Gastrocnemius medialis (tissue), 4 donors: ENCODE data around the gene ADGRD2. TPM values are rescaled to one million over a fixed set of nuclear protein-coding genes. Genes with fewer than 3 reads are reported as not detected.

Source experiments
- ATAC-seq, 2 donors: fragments of 150-250 bp; one replicate each; pipeline ENCODE4 v1.9.1; 2016
- DNase-seq, 2 donors: peaks; one replicate each; pipeline ENCODE4 v3.0.0-alpha.2; 2019
- H3K27ac ChIP-seq, 4 donors: fragments of 200-600 bp; sonication (generic); 1 replicate in 1 of 4; 2 replicates in 3 of 4; pipeline ENCODE4 v1.5.1; 2016 to 2018; ENCODE audit warnings: mild to moderate bottlenecking in 2 of 4, moderate library complexity in 1 of 4
- H3K27me3 ChIP-seq, 3 donors: fragments of 200-600 bp; sonication (generic) in 2 of 3; 1 replicate in 1 of 3; 2 replicates in 2 of 3; pipeline versions ENCODE4 v1.5.1 to v1.6.0; 2016 to 2019; ENCODE audit warnings: mild to moderate bottlenecking in 1 of 3, moderate library complexity in 1 of 3
- H3K36me3 ChIP-seq, 2 donors: fragments of 200-600 bp; sonication (generic) in 1 of 2; one replicate each; pipeline ENCODE4 v1.5.1; 2017 to 2018
- H3K4me1 ChIP-seq, 2 donors: fragments of 200-600 bp; sonication (generic) in 1 of 2; one replicate each; pipeline ENCODE4 v1.5.1; 2016 to 2017; ENCODE audit warnings: mild to moderate bottlenecking in 2 of 2
- H3K4me3 ChIP-seq, 4 donors: fragments of 200-600 bp; sonication (generic) in 3 of 4; 1 replicate in 1 of 4; 2 replicates in 3 of 4; pipeline ENCODE4 v1.5.1; 2016 to 2019; ENCODE audit warnings: mild to moderate bottlenecking in 2 of 4
- H3K9me3 ChIP-seq, 3 donors: fragments of 200-600 bp; sonication (generic) in 2 of 3; 1 replicate in 1 of 3; 2 replicates in 2 of 3; pipeline ENCODE4 v1.5.1; 2016 to 2019
- CTCF ChIP-seq, 5 experiments: fragments of 450-650 bp in 3 of 5; fragments of 200-600 bp in 2 of 5; sonication (generic) in 2 of 5; IDR thresholded peaks in 4 of 5; conservative IDR thresholded peaks in 1 of 5; 1 replicate in 4 of 5; 2 replicates in 1 of 5; pipeline ENCODE4 v1.5.1; 2016 to 2019; ENCODE audit warnings: antibody characterized with exemption in 5 of 5, mild to moderate bottlenecking in 3 of 5, moderate library complexity in 3 of 5
- POLR2A ChIP-seq, 2 donors: fragments of 450-650 bp; IDR thresholded peaks; one replicate each; pipeline ENCODE4 v1.6.1; 2017; ENCODE audit warnings: antibody characterized with exemption in 2 of 2, mild to moderate bottlenecking in 2 of 2, moderate library complexity in 2 of 2
- in situ Hi-C, 4 donors: fragments of 200-750 bp; cut with MboI; loops; one replicate each; pipeline versions ENCODE4 v1.15.0 to v1.8.0; 2017; ENCODE audit warnings: low sequenced_read_pairs in 4 of 4
- intact Hi-C: fragments of 100-400 bp; cut with DNase I; formaldehyde crosslinking; loops from one replicate; pipeline ENCODE4 v1.15.1; 2023; ENCODE audit warnings: low total_unique reads
- total RNA-seq, 4 donors: library from RNA; depleted of rRNA; stranded (reverse); fragments of >200 nt; gene quantifications; one replicate each; pipeline versions ENCODE4 v1.1.0 to v1.2.3, GENCODE V29; 2016

ADGRD2 gene
- total RNA-seq, 4 donors from 2014 or later: not detected

GRCh38 chr9:124520206-124520596, 70.0 kb downstream of the ADGRD2 start:
- H3K27ac ChIP-seq: no peak overlapping the region
- no peak overlapping the region for H3K4me3 ChIP-seq
- H3K36me3 ChIP-seq: no peaks in the 10 kb centered on the region
- in situ Hi-C loops: no loop called here
- no peak for DNase-seq
- intact Hi-C loops: no loop called here
- no peak for ATAC-seq
- no peaks in the 10 kb centered on the region for H3K27me3 ChIP-seq
- H3K9me3 ChIP-seq: no peaks in the 10 kb centered on the region
- TF ChIP-seq POLR2A (IDR thresholded peaks at IDR 0.05): no peak
- TF ChIP-seq CTCF (IDR thresholded peaks at IDR 0.05 in 4 of 5, conservative IDR thresholded peaks at IDR 0.05 in 1 of 5): no peak
- no peaks in the 10 kb centered on the region for H3K4me1 ChIP-seq

GRCh38 chr9:124521142-124521541, 70.9 kb downstream of the ADGRD2 start:
- no peak for TF ChIP-seq CTCF (IDR thresholded peaks at IDR 0.05 in 4 of 5, conservative IDR thresholded peaks at IDR 0.05 in 1 of 5)
- TF ChIP-seq POLR2A (IDR thresholded peaks at IDR 0.05): no peak
- in situ Hi-C loops: no loop called here
- no peak overlapping the region for H3K27ac ChIP-seq
- no peaks in the 10 kb centered on the region for H3K36me3 ChIP-seq
- ATAC-seq: no peak
- no peak for DNase-seq
- intact Hi-C loops: no loop called here
- no peaks in the 10 kb centered on the region for H3K4me1 ChIP-seq
- no peaks in the 10 kb centered on the region for H3K9me3 ChIP-seq
- no peaks in the 10 kb centered on the region for H3K27me3 ChIP-seq
- no peak overlapping the region for H3K4me3 ChIP-seq

DNA sequence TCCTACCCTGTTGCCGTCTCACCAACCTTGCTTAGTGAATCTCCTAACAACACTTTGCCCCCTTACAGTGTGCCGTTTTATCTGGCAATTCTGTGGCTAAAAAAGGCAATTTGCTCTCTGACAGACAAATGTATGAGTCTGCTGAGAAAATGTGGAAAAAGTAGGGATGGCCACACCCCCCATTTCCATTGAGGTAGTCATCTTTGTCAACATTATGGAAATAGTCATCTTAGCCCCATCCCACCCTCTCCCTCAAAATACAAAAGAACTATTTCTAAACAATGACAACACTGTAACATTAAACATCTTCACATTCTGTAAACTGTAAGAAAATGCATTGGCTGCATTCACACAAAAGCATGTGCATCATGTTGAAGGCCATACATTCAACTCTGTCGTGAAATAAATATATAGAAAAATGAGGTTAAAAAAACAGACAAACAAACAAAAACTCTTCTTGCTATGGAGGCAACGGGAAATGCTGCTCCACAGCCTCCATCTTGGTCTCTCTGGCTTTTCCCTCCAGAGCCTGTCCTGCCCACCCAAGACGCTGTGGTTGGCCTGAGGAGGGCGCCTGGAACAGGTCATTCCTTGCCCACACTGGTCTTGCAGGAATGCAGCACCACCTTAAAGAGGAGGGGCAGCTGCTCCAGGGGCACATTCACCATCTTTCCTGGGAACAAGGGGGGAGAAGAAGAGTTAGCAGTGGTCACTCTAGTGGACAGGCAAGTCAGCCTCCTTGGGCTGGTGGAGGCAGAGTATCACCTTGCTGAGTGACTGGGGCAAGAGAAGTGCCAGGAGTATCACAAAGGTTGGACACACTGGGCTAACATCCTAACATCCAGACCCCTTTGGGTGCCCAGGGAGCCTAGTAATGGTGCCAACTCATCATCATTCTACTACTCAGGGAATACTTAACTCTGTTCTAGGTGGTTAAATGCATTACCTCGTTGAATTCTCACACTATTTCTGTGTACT, 72.2 kb downstream of the ADGRD2 start:
- intact Hi-C loops (no loop called here), in situ Hi-C loops (no loop called here)
- Histone ChIP-seq H3K9me3 (no peaks in the 10 kb centered on the region), H3K27ac (no peak overlapping the region), H3K27me3 (no peaks in the 10 kb centered on the region), H3K4me3 (no peak overlapping the region), H3K36me3 (no peaks in the 10 kb centered on the region), H3K4me1 (no peaks in the 10 kb centered on the region)
- ATAC-seq (no peak), DNase-seq (no peak)
- no peak for TF ChIP-seq CTCF (IDR thresholded peaks at IDR 0.05 in 4 of 5, conservative IDR thresholded peaks at IDR 0.05 in 1 of 5)
- TF ChIP-seq POLR2A (IDR thresholded peaks at IDR 0.05): no peak

- Histone ChIP-seq H3K36me3 (no peaks in the 10 kb centered on the region), H3K4me1 (no peaks in the 10 kb centered on the region), H3K9me3 (no peaks in the 10 kb centered on the region), H3K4me3 (no peak overlapping the region), H3K27me3 (no peaks in the 10 kb centered on the region), H3K27ac (no peak overlapping the region)
- in situ Hi-C loops: no loop called here
- ATAC-seq: no peak
- DNase-seq: no peak
- intact Hi-C loops: no loop called here
- TF ChIP-seq CTCF (IDR thresholded peaks at IDR 0.05 in 4 of 5, conservative IDR thresholded peaks at IDR 0.05 in 1 of 5) (no peak), POLR2A (IDR thresholded peaks at IDR 0.05) (no peak)
Measured at GRCh38 chr9:124526174-124526573, 75.9 kb downstream of the ADGRD2 start.
